Heart left ventricle (tissue), 13 donors: Measurements from ENCODE around the gene CASKIN1.

Source experiments
- CTCF ChIP-seq, 12 donors: fragments of 200-600 bp; sonication (generic) in 4 of 12; IDR thresholded peaks; one replicate each; pipeline versions ENCODE4 v1.5.0 to v1.8.0; 2018 to 2022; ENCODE audit warnings: antibody characterized with exemption in 12 of 12, mild to moderate bottlenecking in 5 of 12
- POLR2A ChIP-seq, 2 donors: fragments of 450-650 bp; IDR thresholded peaks; one replicate each; pipeline ENCODE4 v1.6.1; 2017; ENCODE audit warnings: antibody characterized with exemption in 2 of 2, mild to moderate bottlenecking in 2 of 2, moderate library complexity in 2 of 2
- donor health status: ischemic (EF 13 %, LVEDD 7.1; RV severe dilation, severe dysfunction).
- donor health status: DM: no; HTN: yes; CAD: no.
- donor health status: DM: no; HTN: no; CAD: no.
- donor health status: ischemic (EF 25% LVEDD 6.9; RV normal size, moderate dysfunction).
- donor health status: ischemic (EF 25% LVEDD 5.7; RV mildly dilated, moderate dysfunction).
- donor health status: ischemic (EF 35%, LVEDD 5.7; RV mildly dilated, moderate dysfunction).
- donor health status: nonischemic (EF 11% LVEDD 7.7; RV severe dilation, severe dysfunction).
- donor health status: DM: yes; HTN: yes; CAD: no.
- donor health status: PGD.
- donor health status: ischemic (EF 29% LVEDD 5.4; RV normal size, mild dysfunction).
- donor health status: nonischemic (EF 23%, LVEDD 6.1; RV moderate dilation, normal function).

- TF ChIP-seq POLR2A (IDR thresholded peaks at IDR 0.05): no peak
- no peak for TF ChIP-seq CTCF (IDR thresholded peaks at IDR 0.05)
Measured at GRCh38 chr16:2147981-2148671, 48.3 kb downstream of the CASKIN1 start, which contains the start of gene RAB26.
